HG03342 (cell line): ENCODE measurements around the gene OR10G6.
"Not testable (repeated sequence)": the region's sequence is repeated elsewhere in the genome, so short reads cannot be mapped to it uniquely, and the experiment has no call there.

Source experiments
- ATAC-seq: cut with Tn5 transposase; IDR thresholded peaks from one replicate; pipeline ENCODE4 v1.9.1; 2021; ENCODE audit warnings: mild to moderate bottlenecking, moderate library complexity; ENCODE audit not compliant: unreplicated experiment

Gene OR10G6

DNA sequence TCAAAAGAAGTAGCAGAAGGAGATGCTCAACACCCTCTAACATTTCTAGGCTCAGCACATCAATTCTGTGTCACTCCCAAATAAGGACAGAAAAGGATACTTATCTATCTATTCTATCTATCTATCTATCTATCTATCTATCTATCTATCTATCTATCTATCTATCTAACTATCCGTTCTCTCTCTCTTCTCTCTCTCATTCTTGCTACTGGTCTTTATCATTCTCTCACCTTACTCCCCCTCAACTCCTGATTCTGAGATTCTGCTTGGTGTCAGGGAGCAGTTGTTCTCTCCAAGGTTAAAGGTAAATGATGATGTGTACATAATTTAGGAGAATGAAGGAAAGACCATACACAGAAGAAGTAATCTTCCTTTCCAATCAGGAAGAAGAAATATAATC lies at the start of gene OR10G6:
Gene OR10G6 (minus strand): TSS at position 43 of the 400 bp plus-strand sequence. CDS start 0 bp downstream, at position 43.
- ATAC-seq, result no peak

GRCh38 chr11:124043420-124043819 lies 48.5 kb upstream of the OR10G6 start:
- no peak for ATAC-seq

GRCh38 chr11:124041254-124041653 lies 46.3 kb upstream of the OR10G6 start, which contains the start of gene OR10G7:
Gene OR10G7 (minus strand): TSS chr11:124041325. CDS start chr11:124039001, 2,324 bp downstream.
- ATAC-seq, result no peak

GRCh38 chr11:124039557-124039956 lies 44.6 kb upstream of the OR10G6 start:
- no peak for ATAC-seq

DNA sequence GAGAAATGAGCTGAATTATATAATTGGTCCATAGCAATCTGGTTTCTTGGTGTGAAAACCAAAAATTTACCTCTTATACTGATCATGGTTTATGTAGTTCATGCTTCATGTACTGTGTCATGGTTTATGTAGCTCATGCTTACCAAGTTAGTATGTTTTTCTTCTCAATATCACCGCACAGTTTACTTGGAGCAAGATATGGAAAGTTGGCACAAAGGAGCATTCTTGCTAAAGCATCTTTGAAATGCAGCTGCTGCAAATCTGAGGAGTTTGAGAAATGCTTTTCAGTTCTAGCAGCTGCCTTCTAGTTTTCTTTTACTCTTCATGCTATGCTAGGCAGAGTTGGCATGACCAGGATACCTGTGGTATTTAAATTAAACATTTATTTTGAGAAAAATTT lies 41.7 kb upstream of the OR10G6 start:
- no peak for ATAC-seq

DNA sequence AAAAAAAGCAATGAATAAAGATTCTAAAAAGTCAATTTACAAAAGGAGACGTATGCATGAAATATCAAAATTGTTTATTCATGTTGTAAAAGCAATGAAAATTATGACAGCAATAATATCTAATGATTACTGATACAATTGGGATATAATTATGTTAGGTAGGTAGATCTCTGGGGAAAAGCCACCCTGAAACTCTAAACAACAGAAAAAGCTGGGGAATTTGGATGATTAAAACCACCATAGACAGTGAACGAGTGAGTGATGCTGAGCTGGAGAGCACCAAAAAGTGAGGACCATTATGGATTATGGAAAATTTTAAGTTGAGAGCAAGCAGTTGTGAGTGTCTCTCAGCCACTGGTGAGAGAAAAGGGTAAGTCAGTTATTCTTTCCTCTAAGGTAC lies 31.5 kb upstream of the OR10G6 start, which contains the start of gene OR10G8:
Gene OR10G8 (plus strand): TSS at position 301 of the 400 bp plus-strand sequence. CDS start 2,825 bp downstream, outside the sequence.
- ATAC-seq, result no peak

GRCh38 chr11:124015837-124016236 lies 20.9 kb upstream of the OR10G6 start:
- ATAC-seq, result not testable (repeated sequence)

DNA sequence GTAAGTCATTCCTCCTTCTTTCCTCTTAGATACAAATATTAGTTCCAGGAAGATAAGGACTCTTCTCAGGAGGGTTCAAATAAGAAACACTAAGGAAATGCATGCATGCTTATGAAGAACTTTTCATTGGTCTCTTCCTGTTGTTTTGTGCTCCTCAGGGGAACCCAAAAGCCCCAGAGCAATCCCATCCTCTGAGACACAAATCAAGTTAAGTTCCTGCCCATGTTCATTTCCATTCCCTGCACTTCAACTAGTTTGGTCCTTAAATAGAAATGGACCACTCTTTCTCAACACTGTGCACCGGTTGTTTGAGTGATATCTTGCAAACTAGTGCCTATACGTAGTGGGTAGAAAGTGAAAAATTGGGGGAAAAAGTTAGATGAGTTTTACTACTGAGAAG lies 17.7 kb upstream of the OR10G6 start, which contains the start of gene OR10G4:
Gene OR10G4 (plus strand): TSS at position 301 of the 400 bp plus-strand sequence. CDS start 2,578 bp downstream, outside the sequence.
- no peak for ATAC-seq

DNA sequence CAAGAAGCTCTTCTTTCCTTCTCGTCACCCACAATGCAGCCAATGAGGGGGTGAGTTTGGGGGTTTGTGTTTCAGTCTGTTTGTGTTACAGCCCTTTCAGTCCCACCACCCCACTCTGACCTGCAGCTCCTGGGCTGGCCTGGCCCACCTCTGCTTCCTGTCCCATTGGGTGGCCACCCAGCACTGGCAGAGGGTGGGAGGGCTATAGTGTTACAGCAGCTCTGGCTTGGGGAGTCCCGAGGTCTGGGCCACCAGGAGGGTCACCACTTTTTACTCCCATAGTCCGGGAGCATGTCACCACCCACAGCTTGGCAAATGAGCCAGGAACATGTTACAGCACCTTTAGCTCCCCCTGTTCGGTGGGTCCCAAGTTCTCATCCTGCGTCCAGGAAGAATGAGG lies 15.7 kb downstream of the OR10G6 start:
- no peak for ATAC-seq

GRCh38 chr11:123977731-123978347 lies 17.1 kb downstream of the OR10G6 start, which contains the start of gene OR10S1:
Gene OR10S1 (minus strand): TSS chr11:123977781. CDS start chr11:123977664, 117 bp downstream.
- ATAC-seq, result no peak

DNA sequence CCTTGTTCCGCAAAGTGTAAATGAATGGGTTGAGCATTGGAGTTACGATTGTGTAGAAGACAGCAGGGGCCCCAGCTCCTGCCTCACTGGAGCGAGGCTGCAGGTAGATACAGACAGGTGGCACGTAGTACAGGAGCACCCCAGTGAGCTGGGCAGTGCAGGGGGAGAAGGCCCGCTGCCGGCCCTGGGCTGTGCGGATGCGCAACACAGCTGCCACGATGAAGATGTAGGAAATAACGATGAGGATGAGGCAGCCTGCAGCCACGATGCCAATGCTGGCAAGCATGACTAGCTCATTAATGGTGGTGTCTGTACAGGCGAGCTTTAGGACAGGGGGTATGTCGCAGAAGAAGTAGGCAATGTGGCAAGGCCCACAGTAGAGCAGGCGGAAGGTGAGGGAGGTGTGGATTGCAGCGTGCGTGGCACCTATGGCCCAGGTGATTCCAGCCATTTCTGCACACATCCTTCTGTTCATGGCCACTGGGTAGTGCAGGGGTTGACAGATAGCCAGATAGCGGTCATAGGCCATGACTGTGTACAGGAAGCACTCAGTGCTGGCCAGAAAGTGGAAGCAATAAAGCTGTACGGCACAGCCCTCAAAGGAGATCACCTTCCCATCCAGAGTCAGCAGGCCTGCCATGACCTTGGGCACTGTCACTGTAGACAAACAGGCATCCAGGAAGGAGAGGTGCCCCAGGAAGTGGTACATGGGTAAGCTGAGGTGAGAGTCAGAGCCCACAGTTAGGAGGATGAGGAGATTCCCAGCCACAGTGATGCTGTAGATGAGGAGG lies 18.0 kb downstream of the OR10G6 start:
- ATAC-seq, result no peak

GRCh38 chr11:123973816-123974215 lies 21.1 kb downstream of the OR10G6 start:
- ATAC-seq, result no peak

DNA sequence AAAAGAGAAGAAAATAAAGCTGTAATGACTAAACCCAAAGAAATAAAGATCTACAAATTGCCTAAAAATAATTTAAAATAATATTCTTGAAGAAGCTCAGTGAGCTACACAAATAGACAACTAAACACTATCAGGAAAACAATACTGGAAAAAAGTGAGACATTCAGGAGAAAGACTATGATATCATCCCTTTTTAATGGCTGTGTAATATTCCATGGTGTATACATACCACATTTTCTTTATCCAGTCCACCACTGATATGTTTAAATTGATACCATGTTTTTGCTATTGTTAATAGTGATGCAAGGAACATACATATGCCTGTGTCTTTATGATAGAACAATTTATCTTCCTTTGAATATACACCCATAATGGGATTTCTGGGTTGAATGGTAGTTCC lies 38.2 kb downstream of the OR10G6 start:
- ATAC-seq, result no peak

DNA sequence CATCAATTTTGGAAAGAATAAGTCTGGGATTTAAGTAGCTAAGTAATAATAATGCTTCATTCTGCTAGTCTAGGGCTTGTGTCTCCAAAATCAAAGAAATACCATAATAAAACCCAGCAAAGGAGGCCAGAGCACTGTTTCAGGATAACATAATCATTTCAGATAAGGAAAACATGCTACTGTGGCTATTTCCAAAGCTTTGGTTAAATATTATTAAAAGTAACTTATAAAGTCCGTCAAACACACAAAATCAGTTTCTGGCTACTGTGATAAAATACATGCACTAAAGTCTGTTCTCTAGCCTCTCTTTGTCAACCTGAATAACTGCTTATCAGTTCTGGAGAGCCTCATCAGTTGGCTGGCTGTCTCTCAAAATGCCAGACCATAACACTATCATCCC lies 49.8 kb downstream of the OR10G6 start:
- ATAC-seq, result no peak
